NCI-H446 (cell line): ENCODE measurements around the gene ATAD2B.
A peak's percentile ranks its signal among the peaks of the same experiment; 100 is the strongest.

Experiments
- DNase-seq, 2 experiments: peaks; one replicate each; lab custom pipeline; 2025; lab: John Stamatoyannopoulos, UW

Gene ATAD2B

GRCh38 chr2:23700627-23701026 lies 226.3 kb downstream of the ATAD2B start:
- DNase-seq, result no peak

GRCh38 chr2:23699580-23699925 lies 227.4 kb downstream of the ATAD2B start:
- DNase-seq, result no peak

GRCh38 chr2:23698721-23699579 lies 228.0 kb downstream of the ATAD2B start:
- DNase-seq, result peak; percentile 49 to 88
